Vagina (tissue), 2 donors: ENCODE data around the gene SERPINF2. TPM values are rescaled to one million over a fixed set of nuclear protein-coding genes. Genes with fewer than 3 reads are reported as not detected.
A peak's percentile ranks its signal among the peaks of the same experiment; 100 is the strongest.

Source experiments
- DNase-seq, 2 donors: peaks; one replicate each; pipeline ENCODE4 v3.0.0-alpha.2; 2017; ENCODE audit errors: extremely low spot score in 2 of 2
- H3K27ac ChIP-seq: fragments of 200-600 bp; sonication (generic); one replicate; pipeline ENCODE4 v1.5.1; 2019
- H3K27me3 ChIP-seq: fragments of 200-600 bp; sonication (generic); one replicate; pipeline ENCODE4 v1.5.1; 2019
- H3K36me3 ChIP-seq, 2 donors: fragments of 200-600 bp; sonication (generic); one replicate each; pipeline ENCODE4 v1.5.1; 2017 to 2019
- H3K4me1 ChIP-seq: fragments of 200-600 bp; sonication (generic); one replicate; pipeline ENCODE4 v1.5.1; 2019
- H3K4me3 ChIP-seq, 2 donors: fragments of 200-600 bp; sonication (generic); 1 replicate in 1 of 2; 2 replicates in 1 of 2; pipeline ENCODE4 v1.5.1; 2016 to 2019
- H3K9me3 ChIP-seq: fragments of 200-600 bp; sonication (generic); one replicate; pipeline ENCODE4 v1.5.1; 2019
- POLR2A ChIP-seq, 2 donors: fragments of 450-650 bp; IDR thresholded peaks; one replicate each; pipeline ENCODE4 v1.6.1; 2017; ENCODE audit warnings: antibody characterized with exemption in 2 of 2, mild to moderate bottlenecking in 2 of 2, moderate library complexity in 2 of 2
- POLR2AphosphoS5 ChIP-seq, 2 donors: sonication (generic); formaldehyde crosslinking; IDR thresholded peaks; one replicate each; pipeline ENCODE4 v1.9.0; 2017; ENCODE audit warnings: antibody characterized with exemption in 2 of 2, mild to moderate bottlenecking in 2 of 2, low read depth in 1 of 2; ENCODE audit not compliant: insufficient read depth in 1 of 2
- intact Hi-C: fragments of 100-400 bp; cut with DNase I; formaldehyde crosslinking; loops from one replicate; pipeline ENCODE4 v1.15.1; 2023
- total RNA-seq: library from RNA; depleted of rRNA; stranded (reverse); fragments of >200 nt; gene quantifications from one replicate; pipeline ENCODE4 v1.2.3, GENCODE V29; 2016
- TF ChIP-seq, protein P1 (sequence below), 3 experiments: fragments of 450-650 bp in 2 of 3; fragments of 200-600 bp in 1 of 3; sonication (generic) in 1 of 3; IDR thresholded peaks; one replicate each; pipeline ENCODE4 v1.5.1; 2017 to 2019; ENCODE audit warnings: antibody characterized with exemption in 3 of 3, mild to moderate bottlenecking in 2 of 3, moderate library complexity in 2 of 3

The SERPINF2 gene
- total RNA-seq, 1 donor from 2014 or later: 23.8 TPM

- TF ChIP-seq POLR2AphosphoS5 (IDR thresholded peaks at IDR 0.05; ENCODE audit: insufficient read depth in 1 of 2, low read depth in 1 of 2) (no peak), POLR2A (IDR thresholded peaks at IDR 0.05) (no peak)
- TF ChIP-seq, protein P1, sequence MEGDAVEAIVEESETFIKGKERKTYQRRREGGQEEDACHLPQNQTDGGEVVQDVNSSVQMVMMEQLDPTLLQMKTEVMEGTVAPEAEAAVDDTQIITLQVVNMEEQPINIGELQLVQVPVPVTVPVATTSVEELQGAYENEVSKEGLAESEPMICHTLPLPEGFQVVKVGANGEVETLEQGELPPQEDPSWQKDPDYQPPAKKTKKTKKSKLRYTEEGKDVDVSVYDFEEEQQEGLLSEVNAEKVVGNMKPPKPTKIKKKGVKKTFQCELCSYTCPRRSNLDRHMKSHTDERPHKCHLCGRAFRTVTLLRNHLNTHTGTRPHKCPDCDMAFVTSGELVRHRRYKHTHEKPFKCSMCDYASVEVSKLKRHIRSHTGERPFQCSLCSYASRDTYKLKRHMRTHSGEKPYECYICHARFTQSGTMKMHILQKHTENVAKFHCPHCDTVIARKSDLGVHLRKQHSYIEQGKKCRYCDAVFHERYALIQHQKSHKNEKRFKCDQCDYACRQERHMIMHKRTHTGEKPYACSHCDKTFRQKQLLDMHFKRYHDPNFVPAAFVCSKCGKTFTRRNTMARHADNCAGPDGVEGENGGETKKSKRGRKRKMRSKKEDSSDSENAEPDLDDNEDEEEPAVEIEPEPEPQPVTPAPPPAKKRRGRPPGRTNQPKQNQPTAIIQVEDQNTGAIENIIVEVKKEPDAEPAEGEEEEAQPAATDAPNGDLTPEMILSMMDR (IDR thresholded peaks at IDR 0.05): no peak
- Histone ChIP-seq H3K27me3 (no peaks in the 10 kb centered on the region), H3K4me3 (peak overlapping the region; percentile 97 to 100), H3K36me3 (peaks cover 0 to 5% of the 10 kb centered on the region in 2 donors), H3K27ac (peak overlapping the region; percentile 100), H3K9me3 (no peaks in the 10 kb centered on the region), H3K4me1 (peaks cover 45% of the 10 kb centered on the region)
- intact Hi-C loops: loop anchor here (2.0 to 10.0 kb wide), 3 partner anchors 47 to 141 kb away; no protein-coding TSS in a partner anchor
- DNase-seq: peak in 1 of 2 donors; percentile 87
Measured at GRCh38 chr17:1715803-1716075, 26.9 kb upstream of the SERPINF2 start.

DNA sequence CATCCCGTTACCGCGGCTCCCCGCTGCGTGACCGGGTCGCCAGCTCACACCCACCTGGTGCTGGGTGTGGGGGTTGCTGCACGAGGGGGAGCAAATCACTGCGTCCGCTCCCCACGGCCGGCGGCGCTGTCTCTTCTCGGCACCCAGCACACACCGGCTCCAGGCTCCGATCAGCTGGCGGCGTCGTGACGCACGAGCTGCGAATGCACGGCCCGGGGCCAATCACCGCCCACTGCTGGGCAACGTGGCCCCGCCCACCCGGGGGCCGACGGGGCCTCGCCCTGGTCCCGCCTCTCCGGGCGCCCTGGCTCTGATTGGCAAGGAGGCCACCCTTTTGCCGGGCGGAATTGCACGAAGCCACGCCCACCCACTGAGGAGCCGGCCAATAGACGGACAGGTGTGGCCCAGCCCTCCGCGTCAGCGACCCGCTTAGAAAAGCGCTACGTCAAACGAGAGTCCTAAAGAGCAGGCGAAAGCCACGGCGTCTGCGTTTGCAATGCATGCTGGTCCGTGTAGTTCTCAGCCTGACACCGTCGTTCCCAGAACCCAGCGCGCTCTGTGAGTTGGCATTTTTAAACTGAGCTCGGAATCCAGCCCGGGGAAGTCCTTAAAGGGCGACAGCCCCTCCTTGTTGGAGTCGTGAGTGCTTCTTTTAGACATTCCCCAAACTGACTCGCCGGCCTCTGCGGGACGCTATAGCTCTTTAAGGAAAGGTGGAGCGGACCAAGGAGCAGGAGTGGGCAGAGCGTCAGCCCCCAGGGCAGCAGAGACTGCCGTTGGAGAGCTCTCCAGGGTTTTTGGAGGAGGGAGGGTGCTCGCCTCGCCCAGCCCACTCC lies 26.4 kb upstream of the SERPINF2 start:
- peaks cover 0 to 5% of the 10 kb centered on the region in 2 donors for H3K36me3 ChIP-seq
- peaks cover 46% of the 10 kb centered on the region for H3K4me1 ChIP-seq
- no peaks in the 10 kb centered on the region for H3K9me3 ChIP-seq
- intact Hi-C loops: loop anchor here (2.0 to 10.0 kb wide), 2 partner anchors 67 to 141 kb away; no protein-coding TSS in a partner anchor
- TF ChIP-seq, protein P1 (IDR thresholded peaks at IDR 0.05): no peak
- TF ChIP-seq POLR2A (IDR thresholded peaks at IDR 0.05) (peak in 1 of 2 donors; percentile 99), POLR2AphosphoS5 (IDR thresholded peaks at IDR 0.05; ENCODE audit: insufficient read depth in 1 of 2, low read depth in 1 of 2) (peak; percentile 98 to 99)
- H3K27me3 ChIP-seq: no peaks in the 10 kb centered on the region
- peak overlapping the region; percentile 100 for H3K27ac ChIP-seq
- peak overlapping the region; percentile 97 to 100 for H3K4me3 ChIP-seq
- DNase-seq: peak; percentile 100

DNA sequence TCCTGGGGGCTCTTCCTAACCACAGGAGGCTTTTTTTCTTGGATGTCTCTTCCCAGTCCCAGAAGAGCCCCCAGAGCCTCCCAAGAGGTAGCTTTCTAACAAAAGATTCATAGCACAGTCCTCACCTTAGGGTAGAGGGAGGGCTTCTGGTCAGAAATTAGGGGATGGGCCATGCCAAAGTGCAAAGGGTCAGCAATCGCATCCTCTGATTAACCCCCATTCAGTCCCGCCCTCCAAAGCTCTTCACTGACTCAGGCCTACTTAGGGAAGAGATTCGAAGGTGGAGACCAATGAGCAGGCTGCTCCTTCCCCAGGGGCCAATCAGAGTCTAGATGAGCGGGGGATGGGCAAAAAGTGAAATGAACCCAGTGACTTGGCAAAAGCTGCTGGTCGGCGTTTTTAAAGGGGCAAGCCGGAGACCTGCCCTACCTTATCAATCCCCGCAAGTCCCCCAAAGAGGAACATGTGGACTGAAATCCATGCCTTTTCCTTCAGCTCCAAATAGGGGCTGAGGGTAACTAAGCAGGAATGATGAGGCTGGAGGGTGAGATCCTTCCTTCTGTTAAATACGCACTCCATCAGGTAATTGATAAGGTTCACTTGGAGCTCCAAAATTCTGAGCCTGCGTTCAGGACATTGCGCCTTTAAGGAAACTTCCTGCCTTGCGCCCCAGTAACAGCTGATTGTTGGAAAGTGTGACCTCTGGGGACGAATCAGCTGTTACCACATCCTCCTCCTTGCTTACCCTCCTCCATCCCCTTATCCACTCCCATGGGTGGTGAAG lies 25.6 kb upstream of the SERPINF2 start:
- no peaks in the 10 kb centered on the region for H3K9me3 ChIP-seq
- DNase-seq: peak; percentile 96 to 99
- H3K27me3 ChIP-seq: no peaks in the 10 kb centered on the region
- peak overlapping the region; percentile 61 to 100 for H3K4me3 ChIP-seq
- TF ChIP-seq POLR2AphosphoS5 (IDR thresholded peaks at IDR 0.05; ENCODE audit: insufficient read depth in 1 of 2, low read depth in 1 of 2) (peak in 1 of 2 donors; percentile 87), POLR2A (IDR thresholded peaks at IDR 0.05) (peak in 1 of 2 donors; percentile 71)
- TF ChIP-seq, protein P1 (IDR thresholded peaks at IDR 0.05): peak in 1 of 3 experiments; percentile 3
- peaks cover 46% of the 10 kb centered on the region for H3K4me1 ChIP-seq
- peaks cover 0 to 2% of the 10 kb centered on the region in 2 donors for H3K36me3 ChIP-seq
- H3K27ac ChIP-seq: peak overlapping the region; percentile 100
- intact Hi-C loops: loop anchor here (2.0 to 10.0 kb wide), 2 partner anchors 66 to 142 kb away; no protein-coding TSS in a partner anchor

GRCh38 chr17:1718362-1719165 lies 24.1 kb upstream of the SERPINF2 start:
- Histone ChIP-seq H3K4me3 (no peak overlapping the region), H3K36me3 (no peaks in the 10 kb centered on the region), H3K9me3 (no peaks in the 10 kb centered on the region), H3K4me1 (peaks cover 45% of the 10 kb centered on the region), H3K27ac (peak overlapping the region; percentile 100), H3K27me3 (no peaks in the 10 kb centered on the region)
- intact Hi-C loops: loop anchor here (10.0 kb wide), 1 partner anchor 144 kb away; no protein-coding TSS in a partner anchor
- TF ChIP-seq POLR2AphosphoS5 (IDR thresholded peaks at IDR 0.05; ENCODE audit: insufficient read depth in 1 of 2, low read depth in 1 of 2) (no peak), POLR2A (IDR thresholded peaks at IDR 0.05) (no peak)
- DNase-seq: no peak
